ENCODE measurements around the gene CHRNA5.
"Not testable (repeated sequence)": the region's sequence is repeated elsewhere in the genome, so short reads cannot be mapped to it uniquely, and the experiment has no call there.

CHRNA5 gene

GRCh38 chr15:78533331-78533730, 32.0 kb upstream of the CHRNA5 start:
- Histone ChIP-seq H4K20me1 (ENCODE audit: insufficient read depth, low read length) (no peaks in the 10 kb centered on the region), H3K9ac (ENCODE audit: low read length) (no peak overlapping the region), H3K79me2 (ENCODE audit: low read length) (no peaks in the 10 kb centered on the region), H3K9me3 (ENCODE audit: insufficient read depth, low read length) (no peaks in the 10 kb centered on the region), H3K27ac (ENCODE audit: low read length) (no peak overlapping the region), H2AFZ (ENCODE audit: low read depth, low read length) (no peak overlapping the region), H3K36me3 (replicated peaks; ENCODE audit: low read depth, low read length) (no peaks in the 10 kb centered on the region), H3K4me1 (ENCODE audit: low read length) (peaks cover 10% of the 10 kb centered on the region), H3K4me3 (ENCODE audit: low read length) (no peak overlapping the region), H3K4me2 (ENCODE audit: low read length) (no peak overlapping the region), H3K27me3 (ENCODE audit: low read depth, low read length) (no peaks in the 10 kb centered on the region)
- TF ChIP-seq, protein P1, sequence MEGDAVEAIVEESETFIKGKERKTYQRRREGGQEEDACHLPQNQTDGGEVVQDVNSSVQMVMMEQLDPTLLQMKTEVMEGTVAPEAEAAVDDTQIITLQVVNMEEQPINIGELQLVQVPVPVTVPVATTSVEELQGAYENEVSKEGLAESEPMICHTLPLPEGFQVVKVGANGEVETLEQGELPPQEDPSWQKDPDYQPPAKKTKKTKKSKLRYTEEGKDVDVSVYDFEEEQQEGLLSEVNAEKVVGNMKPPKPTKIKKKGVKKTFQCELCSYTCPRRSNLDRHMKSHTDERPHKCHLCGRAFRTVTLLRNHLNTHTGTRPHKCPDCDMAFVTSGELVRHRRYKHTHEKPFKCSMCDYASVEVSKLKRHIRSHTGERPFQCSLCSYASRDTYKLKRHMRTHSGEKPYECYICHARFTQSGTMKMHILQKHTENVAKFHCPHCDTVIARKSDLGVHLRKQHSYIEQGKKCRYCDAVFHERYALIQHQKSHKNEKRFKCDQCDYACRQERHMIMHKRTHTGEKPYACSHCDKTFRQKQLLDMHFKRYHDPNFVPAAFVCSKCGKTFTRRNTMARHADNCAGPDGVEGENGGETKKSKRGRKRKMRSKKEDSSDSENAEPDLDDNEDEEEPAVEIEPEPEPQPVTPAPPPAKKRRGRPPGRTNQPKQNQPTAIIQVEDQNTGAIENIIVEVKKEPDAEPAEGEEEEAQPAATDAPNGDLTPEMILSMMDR (IDR thresholded peaks at IDR 0.05; ENCODE audit: low read depth, low read length) = no peak
- TF ChIP-seq EZH2phosphoT487 (IDR thresholded peaks at IDR 0.05; ENCODE audit: low read depth) = no peak

DNA sequence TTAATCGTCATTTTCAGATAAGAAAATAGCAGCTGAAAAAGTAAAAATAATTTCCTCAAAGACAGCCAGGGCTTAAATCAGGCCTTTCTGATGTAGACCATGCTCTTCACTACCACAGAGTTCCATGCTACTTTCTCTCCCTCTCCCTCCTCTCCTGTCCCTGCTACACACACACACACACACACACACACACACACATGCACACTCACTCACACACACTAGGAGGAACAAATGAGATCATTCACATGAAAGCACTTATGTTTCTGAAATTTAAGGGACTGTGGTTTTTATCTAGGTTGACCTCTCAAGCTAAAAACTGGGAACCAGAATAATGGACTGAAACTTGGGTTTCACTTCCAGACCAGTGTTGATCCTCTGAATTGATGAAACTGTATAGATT, 29.2 kb upstream of the CHRNA5 start:
- H2AFZ ChIP-seq (ENCODE audit: low read depth, low read length) = no peak overlapping the region
- H3K27ac ChIP-seq (ENCODE audit: low read length) = no peak overlapping the region
- no peaks in the 10 kb centered on the region for H3K36me3 ChIP-seq (replicated peaks; ENCODE audit: low read depth, low read length)
- peaks cover 14% of the 10 kb centered on the region for H3K4me1 ChIP-seq (ENCODE audit: low read length)
- H3K9me3 ChIP-seq (ENCODE audit: insufficient read depth, low read length) = no peaks in the 10 kb centered on the region
- no peak overlapping the region for H3K9ac ChIP-seq (ENCODE audit: low read length)
- no peaks in the 10 kb centered on the region for H4K20me1 ChIP-seq (ENCODE audit: insufficient read depth, low read length)
- H3K4me3 ChIP-seq (ENCODE audit: low read length) = no peak overlapping the region
- no peaks in the 10 kb centered on the region for H3K27me3 ChIP-seq (ENCODE audit: low read depth, low read length)
- peaks cover 14% of the 10 kb centered on the region for H3K79me2 ChIP-seq (ENCODE audit: low read length)
- no peak overlapping the region for H3K4me2 ChIP-seq (ENCODE audit: low read length)
- TF ChIP-seq, protein P1 (IDR thresholded peaks at IDR 0.05; ENCODE audit: low read depth, low read length) = no peak
- TF ChIP-seq EZH2phosphoT487 (IDR thresholded peaks at IDR 0.05; ENCODE audit: low read depth) = no peak

DNA sequence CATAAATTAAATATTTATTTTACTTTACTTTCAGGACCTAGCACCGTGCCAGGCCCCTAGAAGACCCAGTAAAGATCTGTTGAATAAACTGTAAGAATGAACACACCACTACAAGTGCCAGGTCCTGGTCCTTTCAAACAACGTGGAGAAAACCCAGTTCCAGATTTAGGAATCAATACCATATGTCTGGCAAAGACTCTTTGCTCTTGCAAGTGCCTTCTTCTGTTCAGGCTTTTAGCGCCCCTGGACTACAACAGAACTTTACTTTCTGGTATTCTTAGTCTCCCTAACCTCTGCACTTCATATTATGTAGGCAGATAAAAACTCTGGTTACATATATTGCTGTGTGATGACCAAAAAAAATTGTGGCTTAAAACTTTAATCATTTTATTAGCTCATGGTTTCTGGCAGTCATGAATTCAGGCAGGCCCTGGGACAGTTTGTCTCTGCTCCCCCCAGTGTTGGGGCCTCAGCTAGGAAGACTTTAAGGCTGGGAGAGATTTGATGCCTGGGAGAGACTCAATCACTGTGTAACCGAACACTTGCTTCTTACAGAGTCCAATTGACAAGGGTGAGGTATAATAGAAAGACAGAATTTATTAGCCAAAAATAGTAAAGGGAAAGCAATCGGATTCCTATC, 27.9 kb upstream of the CHRNA5 start:
- Histone ChIP-seq H3K9me3 (ENCODE audit: insufficient read depth, low read length) (no peaks in the 10 kb centered on the region), H3K36me3 (replicated peaks; ENCODE audit: low read depth, low read length) (peaks cover 8% of the 10 kb centered on the region), H3K4me2 (ENCODE audit: low read length) (no peak overlapping the region), H3K27ac (ENCODE audit: low read length) (no peak overlapping the region), H3K9ac (ENCODE audit: low read length) (no peak overlapping the region), H3K4me3 (ENCODE audit: low read length) (no peak overlapping the region), H3K79me2 (ENCODE audit: low read length) (peaks cover 27% of the 10 kb centered on the region), H3K4me1 (ENCODE audit: low read length) (peaks cover 21% of the 10 kb centered on the region), H2AFZ (ENCODE audit: low read depth, low read length) (no peak overlapping the region), H3K27me3 (ENCODE audit: low read depth, low read length) (no peaks in the 10 kb centered on the region), H4K20me1 (ENCODE audit: insufficient read depth, low read length) (0 out of 2 replicates have a peak, but pooled peaks cover 6% of the 10 kb centered on the region)
- TF ChIP-seq EZH2phosphoT487 (IDR thresholded peaks at IDR 0.05; ENCODE audit: low read depth) = no peak
- TF ChIP-seq, protein P1 (IDR thresholded peaks at IDR 0.05; ENCODE audit: low read depth, low read length) = no peak

DNA sequence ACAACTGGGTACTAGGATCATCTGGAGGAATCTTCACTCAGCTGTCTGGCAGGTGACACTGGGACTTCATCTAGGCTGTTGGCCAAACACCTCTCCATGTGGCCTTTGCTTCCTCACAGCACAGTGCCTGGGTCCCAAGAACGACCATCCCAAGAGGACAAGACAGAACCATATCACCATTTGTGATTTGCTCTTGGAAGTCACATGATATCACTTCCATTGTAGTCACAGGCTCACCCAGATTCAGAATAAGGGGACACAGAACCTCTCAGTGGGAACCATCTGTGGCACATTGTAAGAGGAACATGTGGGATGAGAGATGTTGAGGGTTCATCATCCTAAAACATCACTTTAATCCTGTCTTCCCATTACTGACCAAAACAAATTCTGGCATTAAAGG, 27.0 kb upstream of the CHRNA5 start:
- TF ChIP-seq, protein P1 (IDR thresholded peaks at IDR 0.05; ENCODE audit: low read depth, low read length) = no peak
- TF ChIP-seq EZH2phosphoT487 (IDR thresholded peaks at IDR 0.05; ENCODE audit: low read depth) = no peak
- Histone ChIP-seq H3K79me2 (ENCODE audit: low read length) (peaks cover 36% of the 10 kb centered on the region), H4K20me1 (ENCODE audit: insufficient read depth, low read length) (0 out of 2 replicates have a peak, but pooled peaks cover 6% of the 10 kb centered on the region), H3K9me3 (ENCODE audit: insufficient read depth, low read length) (no peaks in the 10 kb centered on the region), H3K4me1 (ENCODE audit: low read length) (peaks cover 21% of the 10 kb centered on the region), H3K27me3 (ENCODE audit: low read depth, low read length) (no peaks in the 10 kb centered on the region), H2AFZ (ENCODE audit: low read depth, low read length) (no peak overlapping the region), H3K4me3 (ENCODE audit: low read length) (no peak overlapping the region), H3K36me3 (replicated peaks; ENCODE audit: low read depth, low read length) (peaks cover 17% of the 10 kb centered on the region), H3K4me2 (ENCODE audit: low read length) (no peak overlapping the region), H3K9ac (ENCODE audit: low read length) (no peak overlapping the region), H3K27ac (ENCODE audit: low read length) (no peak overlapping the region)

GRCh38 chr15:78539464-78540140, 25.7 kb upstream of the CHRNA5 start:
- Histone ChIP-seq H3K27ac (ENCODE audit: low read length) (peak overlapping the region; percentile 80), H3K4me3 (ENCODE audit: low read length) (peak overlapping the region; percentile 84)

More at GRCh38 chr15:78539464-78540140, 25.7 kb upstream of the CHRNA5 start:
- Histone ChIP-seq H3K79me2 (ENCODE audit: low read length) (peaks cover 40% of the 10 kb centered on the region), H3K4me2 (ENCODE audit: low read length) (peak overlapping the region; percentile 82), H3K36me3 (replicated peaks; ENCODE audit: low read depth, low read length) (peaks cover 25% of the 10 kb centered on the region), H3K9ac (ENCODE audit: low read length) (peak overlapping the region; percentile 92), H3K4me1 (ENCODE audit: low read length) (peaks cover 21% of the 10 kb centered on the region), H2AFZ (ENCODE audit: low read depth, low read length) (peak overlapping the region; percentile 66)
- H4K20me1 ChIP-seq (ENCODE audit: insufficient read depth, low read length); H3K27me3 ChIP-seq (ENCODE audit: low read depth, low read length); H3K9me3 ChIP-seq (ENCODE audit: insufficient read depth, low read length): not testable (repeated sequence)
